ENCODE data around the gene PCDH12. TPM values are rescaled to one million over a fixed set of nuclear protein-coding genes. Genes with fewer than 3 reads are reported as not detected.

Gene PCDH12
- total and polyA plus RNA-seq, 2 of the 8 experiments (the other 6 are each of a cell fraction or from before 2014, with no cell fraction given): 0.06 to 0.17 TPM

DNA sequence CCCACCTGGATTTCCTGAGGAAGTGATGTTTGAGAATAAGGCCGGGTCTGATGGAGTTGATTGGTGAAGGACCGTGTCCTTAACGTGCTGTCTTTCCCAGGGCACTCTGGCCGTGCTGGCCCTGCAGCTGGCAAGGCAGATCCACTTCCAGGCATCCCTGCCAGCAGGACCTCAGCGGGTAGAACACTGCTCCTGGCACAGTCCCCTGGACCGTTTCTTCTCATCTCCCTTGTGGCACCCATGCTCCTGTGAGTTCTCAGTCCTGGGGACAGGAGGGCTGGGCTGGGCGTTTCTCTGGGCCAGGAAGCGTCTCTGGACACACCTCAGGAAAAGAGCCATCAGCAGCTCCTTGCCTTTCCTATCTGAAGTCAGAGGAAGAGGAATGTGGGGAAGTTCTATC, 30.0 kb downstream of the PCDH12 start (continued):
- no peak for TF ChIP-seq E2F6 (IDR thresholded peaks at IDR 0.05)
